Gastroesophageal sphincter (tissue), 3 donors: ENCODE measurements around the gene CEBPA.

Source experiments
- CTCF ChIP-seq, 4 experiments: fragments of 200-600 bp in 2 of 4; fragments of 450-650 bp in 2 of 4; sonication (generic) in 1 of 4; IDR thresholded peaks; one replicate each; pipeline ENCODE4 v1.5.1; 2017 to 2019; ENCODE audit warnings: antibody characterized with exemption in 4 of 4, mild to moderate bottlenecking in 2 of 4, moderate library complexity in 2 of 4
- EP300 ChIP-seq: sonication (generic); formaldehyde crosslinking; IDR thresholded peaks from one replicate; pipeline ENCODE4 v1.6.1; 2017; ENCODE audit warnings: antibody characterized with exemption, mild to moderate bottlenecking
- POLR2A ChIP-seq, 2 donors: fragments of 450-650 bp; IDR thresholded peaks; one replicate each; pipeline ENCODE4 v1.6.1; 2017; ENCODE audit warnings: antibody characterized with exemption in 2 of 2, mild to moderate bottlenecking in 2 of 2, moderate library complexity in 1 of 2
- POLR2AphosphoS5 ChIP-seq: sonication (generic); formaldehyde crosslinking; IDR thresholded peaks from one replicate; pipeline ENCODE4 v1.6.1; 2017; ENCODE audit warnings: antibody characterized with exemption

- TF ChIP-seq CTCF (IDR thresholded peaks at IDR 0.05) (no peak), POLR2AphosphoS5 (no peak), EP300 (no peak), POLR2A (IDR thresholded peaks at IDR 0.05) (no peak)
Measured at GRCh38 chr19:33302974-33303790, 848 bp upstream of the CEBPA start.
